Kidney (tissue), 14 donors: ENCODE measurements around the gene SCLT1. TPM values are rescaled to one million over a fixed set of nuclear protein-coding genes. Genes with fewer than 3 reads are reported as not detected.

ENCODE experiments used
- DNase-seq, 5 donors: peaks; one replicate each; pipeline ENCODE4 v3.0.0-alpha.2; 2013 to 2020
- FAIRE-seq: peaks from 2 replicates; lab custom pipeline; 2012; peaks lifted over from hg19 to GRCh38; lab: Jason Lieb, UNC
- H3K27ac ChIP-seq, 2 donors: one replicate each; pipeline ENCODE4 v1.7.0; 2013; ENCODE audit warnings: low read depth in 2 of 2, low read length in 2 of 2, inconsistent platforms in 1 of 2
- H3K27me3 ChIP-seq: one replicate; pipeline ENCODE4 v1.7.1; 2013; ENCODE audit warnings: low read length, inconsistent platforms; ENCODE audit not compliant: control insufficient read depth, insufficient read depth
- H3K36me3 ChIP-seq, 3 donors: one replicate each; pipeline versions ENCODE4 v1.7.0 to v1.7.1; 2013; ENCODE audit warnings: low read length in 3 of 3, control low read depth in 1 of 3, inconsistent platforms in 1 of 3; ENCODE audit not compliant: insufficient read depth in 3 of 3, control insufficient read depth in 2 of 3
- H3K4me1 ChIP-seq, 3 donors: one replicate each; pipeline versions ENCODE4 v1.7.0 to v1.7.1; 2013; ENCODE audit warnings: low read length in 3 of 3, inconsistent platforms in 1 of 3, low read depth in 1 of 3; ENCODE audit not compliant: control insufficient read depth in 2 of 3, insufficient read depth in 2 of 3
- H3K4me3 ChIP-seq, 3 donors: one replicate each; pipeline versions ENCODE4 v1.7.0 to v1.8.1; 2013; ENCODE audit warnings: low read length in 3 of 3, control low read depth in 1 of 3, inconsistent platforms in 1 of 3
- H3K9ac ChIP-seq, 3 donors: one replicate each; pipeline versions ENCODE4 v1.7.0 to v1.7.1; 2013; ENCODE audit warnings: low read length in 3 of 3, control low read depth in 1 of 3, inconsistent platforms in 1 of 3
- H3K9me3 ChIP-seq, 3 donors: one replicate each; pipeline versions ENCODE4 v1.7.0 to v1.7.1; 2013; ENCODE audit warnings: low read length in 3 of 3, control low read depth in 1 of 3, inconsistent platforms in 1 of 3; ENCODE audit not compliant: control insufficient read depth in 2 of 3, insufficient read depth in 1 of 3
- CTCF ChIP-seq: IDR thresholded peaks from 3 replicates; pipeline ENCODE4 v1.5.1; 2012; ENCODE audit warnings: mild to moderate bottlenecking, moderate library complexity, borderline replicate concordance; ENCODE audit not compliant: insufficient read depth; ENCODE audit errors: extremely low read depth
- intact Hi-C: fragments of 100-400 bp; cut with DNase I; formaldehyde crosslinking; loops from one replicate; pipeline ENCODE4 v1.11.1; 2022
- polyA plus RNA-seq: library from polyadenylated mRNA; stranded (reverse); fragments of 350-450 nt; fragmentation: Illumina TruSeq; extraction: RNeasy Lipid Tissue Mini Kit (QIAGEN cat#74804); gene quantifications from one replicate; pipeline ENCODE4 v1.2.3, GENCODE V29; 2014; ENCODE audit warnings: low read depth, low replicate concordance; ENCODE audit not compliant: insufficient read depth
- total RNA-seq: library from RNA; stranded (reverse); fragmentation: NEBNext Ultra II Directional; extraction: Animal tissue kit (Norgen Biotek cat#: 25700); gene quantifications from one replicate; pipeline ENCODE4 v1.2.1, GENCODE V29; 2021
- donor health status: control.
- donor health status: control.
- donor health status: control.
- donor health status: control.
- donor health status: control.
- donor health status: DM: yes; HTN: yes; CAD: no.
- donor health status: Normal renal cell carcinoma (clear cell type).

Gene SCLT1
- total and polyA plus RNA-seq, 2 donors from 2014 or later: 3.0 to 16.0 TPM

GRCh38 chr4:128916832-128917231, 176.5 kb downstream of the SCLT1 start:
- intact Hi-C loops: no loop called here
- H3K9ac ChIP-seq: no peak overlapping the region
- no peak for TF ChIP-seq CTCF
- H3K27me3 ChIP-seq: no peaks in the 10 kb centered on the region
- no peaks in the 10 kb centered on the region for H3K9me3 ChIP-seq
- FAIRE-seq (no peak), DNase-seq (no peak)
- no peak overlapping the region for H3K27ac ChIP-seq
- no peaks in the 10 kb centered on the region for H3K36me3 ChIP-seq
- H3K4me1 ChIP-seq: no peaks in the 10 kb centered on the region
- no peak overlapping the region for H3K4me3 ChIP-seq

GRCh38 chr4:128915544-128915943, 177.8 kb downstream of the SCLT1 start:
- H3K9me3 ChIP-seq: no peaks in the 10 kb centered on the region
- H3K36me3 ChIP-seq: no peaks in the 10 kb centered on the region
- H3K4me3 ChIP-seq: no peak overlapping the region
- DNase-seq (no peak), FAIRE-seq (no peak)
- H3K27ac ChIP-seq: no peak overlapping the region
- no peaks in the 10 kb centered on the region for H3K27me3 ChIP-seq
- TF ChIP-seq CTCF: no peak
- intact Hi-C loops: no loop called here
- no peaks in the 10 kb centered on the region for H3K4me1 ChIP-seq
- H3K9ac ChIP-seq: no peak overlapping the region

- FAIRE-seq (no peak), DNase-seq (no peak)
- Histone ChIP-seq H3K27me3 (no peaks in the 10 kb centered on the region), H3K27ac (no peak overlapping the region), H3K9ac (no peak overlapping the region), H3K4me1 (no peaks in the 10 kb centered on the region), H3K4me3 (no peak overlapping the region), H3K36me3 (no peaks in the 10 kb centered on the region), H3K9me3 (no peaks in the 10 kb centered on the region)
- intact Hi-C loops: no loop called here
- no peak for TF ChIP-seq CTCF
These were observed 180.1 kb downstream of the SCLT1 start for GRCh38 chr4:128913228-128913627.

GRCh38 chr4:128908735-128909134, 184.6 kb downstream of the SCLT1 start:
- intact Hi-C loops: no loop called here
- Histone ChIP-seq H3K4me1 (no peaks in the 10 kb centered on the region), H3K27me3 (no peaks in the 10 kb centered on the region), H3K9ac (no peak overlapping the region), H3K4me3 (no peak overlapping the region), H3K27ac (no peak overlapping the region), H3K9me3 (no peaks in the 10 kb centered on the region), H3K36me3 (no peaks in the 10 kb centered on the region)
- no peak for TF ChIP-seq CTCF
- no peak for FAIRE-seq
- DNase-seq: no peak
